Liver (tissue), 9 donors: ENCODE data around the gene GPR183. TPM values are rescaled to one million over a fixed set of nuclear protein-coding genes. Genes with fewer than 3 reads are reported as not detected.

Experiments used
- DNase-seq: peaks from one replicate; pipeline ENCODE4 v3.0.0-alpha.2; 2017; ENCODE audit warnings: low spot score
- H3K27ac ChIP-seq, 2 donors: one replicate each; pipeline ENCODE4 v1.7.0; 2013; ENCODE audit warnings: inconsistent platforms in 2 of 2, low read length in 2 of 2, control low read depth in 1 of 2, low read depth in 1 of 2, mild to moderate bottlenecking in 1 of 2
- H3K27me3 ChIP-seq, 4 donors: one replicate each; pipeline versions ENCODE4 v1.6.1 to v1.7.0; 2013; ENCODE audit warnings: low read length in 3 of 4, inconsistent platforms in 1 of 4, mild to moderate bottlenecking in 1 of 4, moderate library complexity in 1 of 4; ENCODE audit not compliant: control insufficient read depth in 4 of 4, insufficient read depth in 4 of 4
- H3K36me3 ChIP-seq, 4 donors: one replicate each; pipeline versions ENCODE4 v1.6.1 to v1.7.0; 2013; ENCODE audit warnings: low read length in 3 of 4, mild to moderate bottlenecking in 3 of 4, low read depth in 1 of 4, moderate library complexity in 1 of 4; ENCODE audit not compliant: control insufficient read depth in 4 of 4, insufficient read depth in 3 of 4
- H3K4me1 ChIP-seq, 4 donors: one replicate each; pipeline versions ENCODE4 v1.6.1 to v1.7.0; 2013; ENCODE audit warnings: low read length in 3 of 4, mild to moderate bottlenecking in 3 of 4, moderate library complexity in 1 of 4; ENCODE audit not compliant: control insufficient read depth in 4 of 4, insufficient read depth in 4 of 4
- H3K4me3 ChIP-seq, 3 donors: one replicate each; pipeline versions ENCODE4 v1.6.1 to v1.7.0; 2013; ENCODE audit warnings: low read length in 3 of 3, control low read depth in 1 of 3, low read depth in 1 of 3, mild to moderate bottlenecking in 1 of 3
- H3K9ac ChIP-seq, 2 donors: one replicate each; pipeline ENCODE4 v1.7.0; 2013; ENCODE audit warnings: low read length in 2 of 2, mild to moderate bottlenecking in 2 of 2, moderate library complexity in 2 of 2, control low read depth in 1 of 2, low read depth in 1 of 2
- H3K9me3 ChIP-seq, 4 donors: one replicate each; pipeline versions ENCODE4 v1.6.1 to v1.7.0; 2013; ENCODE audit warnings: low read length in 3 of 4; ENCODE audit not compliant: control insufficient read depth in 4 of 4
- EGR1 ChIP-seq, 2 donors: IDR thresholded peaks; 2 replicates each; pipeline ENCODE4 v1.6.1; 2016 to 2018; ENCODE audit warnings: antibody characterized with exemption in 2 of 2, low read depth in 2 of 2
- FOXA1 ChIP-seq: IDR thresholded peaks from 2 replicates; pipeline ENCODE4 v1.6.1; 2016; ENCODE audit warnings: antibody characterized with exemption
- FOXA2 ChIP-seq: IDR thresholded peaks from 2 replicates; pipeline ENCODE4 v1.6.1; 2016; ENCODE audit warnings: antibody characterized with exemption
- GABPA ChIP-seq, 2 donors: IDR thresholded peaks in 1 of 2; conservative IDR thresholded peaks in 1 of 2; 2 replicates each; pipeline ENCODE4 v1.6.1; 2016; ENCODE audit warnings: antibody characterized with exemption in 2 of 2, mild to moderate bottlenecking in 1 of 2, moderate library complexity in 1 of 2
- HNF4A ChIP-seq, 2 donors: conservative IDR thresholded peaks; 2 replicates each; pipeline ENCODE4 v1.6.1; 2016; ENCODE audit warnings: antibody characterized with exemption in 2 of 2, mild to moderate bottlenecking in 2 of 2
- HNF4G ChIP-seq: IDR thresholded peaks from 2 replicates; pipeline ENCODE4 v1.6.1; 2016; ENCODE audit warnings: antibody characterized with exemption
- JUND ChIP-seq, 2 donors: IDR thresholded peaks; 2 replicates each; pipeline ENCODE4 v1.6.1; 2016; ENCODE audit warnings: antibody characterized with exemption in 2 of 2
- NR2F2 ChIP-seq: IDR thresholded peaks from 2 replicates; pipeline ENCODE4 v1.6.1; 2016; ENCODE audit warnings: antibody characterized with exemption
- RAD21 ChIP-seq, 2 donors: IDR thresholded peaks; 2 replicates each; pipeline ENCODE4 v1.6.1; 2016; ENCODE audit warnings: antibody characterized with exemption in 2 of 2, mild to moderate bottlenecking in 2 of 2
- RXRA ChIP-seq, 2 donors: IDR thresholded peaks; 2 replicates each; pipeline ENCODE4 v1.6.1; 2017 to 2018; ENCODE audit warnings: antibody characterized with exemption in 2 of 2, mild to moderate bottlenecking in 1 of 2
- SP1 ChIP-seq: IDR thresholded peaks from 2 replicates; pipeline ENCODE4 v1.6.1; 2018; ENCODE audit warnings: antibody characterized with exemption, mild to moderate bottlenecking
- TAF1 ChIP-seq: conservative IDR thresholded peaks from 2 replicates; pipeline ENCODE4 v1.6.1; 2016; ENCODE audit warnings: antibody characterized with exemption, mild to moderate bottlenecking
- YY1 ChIP-seq: IDR thresholded peaks from 2 replicates; pipeline ENCODE4 v1.6.1; 2016; ENCODE audit warnings: antibody characterized with exemption, mild to moderate bottlenecking
- WGBS: extraction: QIAGEN DNeasy Blood & Tissue Kit; methylation state at CpG from one replicate; pipeline ENCODE4 v1.1.7; 2013; 5-methylcytosine and 5-hydroxymethylcytosine counted together
- polyA plus RNA-seq, 2 donors: library from polyadenylated mRNA; stranded (reverse) in 1 of 2; unstranded in 1 of 2; fragments of 200-250 nt in 1 of 2; fragments of >200 nt in 1 of 2; fragmentation: Nextera tagmentation in 1 of 2; extraction: Ambion mirVana in 1 of 2; gene quantifications; one replicate each; pipeline versions ENCODE4 v1.2.1 to v1.2.3, GENCODE V29; 2013 to 2015
- total RNA-seq, 2 donors: library from RNA; depleted of rRNA; stranded (reverse); fragments of >200 nt; gene quantifications; one replicate each; pipeline ENCODE4 v1.2.3, GENCODE V29; 2014
- TF ChIP-seq, protein P1 (sequence below): fragments of 150-350 bp; IDR thresholded peaks from 2 replicates; pipeline ENCODE4 v1.5.1; 2017; ENCODE audit warnings: improper control_type of control experiment, low read depth, low read length; ENCODE audit not compliant: missing input control
- TF ChIP-seq, protein P2 (sequence below): IDR thresholded peaks from 2 replicates; pipeline ENCODE4 v1.6.1; 2016; ENCODE audit warnings: antibody characterized with exemption, mild to moderate bottlenecking
- TF ChIP-seq, protein P3 (sequence below): IDR thresholded peaks from 2 replicates; pipeline ENCODE4 v1.6.1; 2016; ENCODE audit warnings: antibody characterized with exemption
- TF ChIP-seq, protein P4 (sequence below): IDR thresholded peaks from 2 replicates; pipeline ENCODE4 v1.6.1; 2016; ENCODE audit warnings: antibody characterized with exemption
- TF ChIP-seq, protein P5 (sequence below): IDR thresholded peaks from 2 replicates; pipeline ENCODE4 v1.6.1; 2016; ENCODE audit warnings: antibody characterized with exemption
- donor health status: healthy.
- donor health status: healthy.
- donor health status: healthy.
- donor health status: healthy.
- donor health status: healthy.

GPR183 gene
- total and polyA plus RNA-seq, 4 donors = 0.89 to 4.3 (median 2.9) TPM

DNA sequence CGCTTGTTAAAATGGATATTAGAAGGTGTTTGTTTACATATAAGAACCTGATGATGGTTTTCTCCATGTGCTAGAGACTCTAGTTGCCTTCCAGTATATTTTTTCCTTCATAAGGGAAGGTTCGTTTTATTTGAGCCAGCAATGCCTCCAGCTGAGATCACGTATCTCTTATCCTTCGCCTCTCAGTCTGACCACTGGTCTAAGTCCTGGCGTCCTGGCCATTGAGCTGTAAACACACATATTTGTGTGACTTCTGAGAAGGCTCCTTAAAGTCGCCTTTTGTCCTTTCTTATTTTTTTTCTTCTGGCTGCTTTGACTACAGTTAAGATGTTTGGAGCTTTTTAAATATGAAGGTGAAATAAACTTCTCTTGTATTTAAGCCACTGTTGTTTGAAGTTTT is 23.7 kb upstream of the GPR183 start:
- Histone ChIP-seq H3K27me3 (no peaks in the 10 kb centered on the region), H3K36me3 (peaks cover 0 to 6% (median 3%) of the 10 kb centered on the region in 4 donors), H3K9ac (no peak overlapping the region), H3K4me1 (no peaks in the 10 kb centered on the region), H3K4me3 (no peak overlapping the region), H3K27ac (no peak overlapping the region), H3K9me3 (no peaks in the 10 kb centered on the region)
- 63% methylated on average over 6 of the region's 6 CpGs for WGBS
- TF ChIP-seq SP1 = no peak
- TF ChIP-seq FOXA1 = no peak
- TF ChIP-seq HNF4A (conservative IDR thresholded peaks at IDR 0.05) = no peak
- TF ChIP-seq TAF1 = no peak
- no peak for TF ChIP-seq FOXA2
- TF ChIP-seq, protein P1, sequence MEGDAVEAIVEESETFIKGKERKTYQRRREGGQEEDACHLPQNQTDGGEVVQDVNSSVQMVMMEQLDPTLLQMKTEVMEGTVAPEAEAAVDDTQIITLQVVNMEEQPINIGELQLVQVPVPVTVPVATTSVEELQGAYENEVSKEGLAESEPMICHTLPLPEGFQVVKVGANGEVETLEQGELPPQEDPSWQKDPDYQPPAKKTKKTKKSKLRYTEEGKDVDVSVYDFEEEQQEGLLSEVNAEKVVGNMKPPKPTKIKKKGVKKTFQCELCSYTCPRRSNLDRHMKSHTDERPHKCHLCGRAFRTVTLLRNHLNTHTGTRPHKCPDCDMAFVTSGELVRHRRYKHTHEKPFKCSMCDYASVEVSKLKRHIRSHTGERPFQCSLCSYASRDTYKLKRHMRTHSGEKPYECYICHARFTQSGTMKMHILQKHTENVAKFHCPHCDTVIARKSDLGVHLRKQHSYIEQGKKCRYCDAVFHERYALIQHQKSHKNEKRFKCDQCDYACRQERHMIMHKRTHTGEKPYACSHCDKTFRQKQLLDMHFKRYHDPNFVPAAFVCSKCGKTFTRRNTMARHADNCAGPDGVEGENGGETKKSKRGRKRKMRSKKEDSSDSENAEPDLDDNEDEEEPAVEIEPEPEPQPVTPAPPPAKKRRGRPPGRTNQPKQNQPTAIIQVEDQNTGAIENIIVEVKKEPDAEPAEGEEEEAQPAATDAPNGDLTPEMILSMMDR = no peak
- TF ChIP-seq GABPA (IDR thresholded peaks at IDR 0.05 in 1 of 2, conservative IDR thresholded peaks at IDR 0.05 in 1 of 2) = no peak
- TF ChIP-seq, protein P2, sequence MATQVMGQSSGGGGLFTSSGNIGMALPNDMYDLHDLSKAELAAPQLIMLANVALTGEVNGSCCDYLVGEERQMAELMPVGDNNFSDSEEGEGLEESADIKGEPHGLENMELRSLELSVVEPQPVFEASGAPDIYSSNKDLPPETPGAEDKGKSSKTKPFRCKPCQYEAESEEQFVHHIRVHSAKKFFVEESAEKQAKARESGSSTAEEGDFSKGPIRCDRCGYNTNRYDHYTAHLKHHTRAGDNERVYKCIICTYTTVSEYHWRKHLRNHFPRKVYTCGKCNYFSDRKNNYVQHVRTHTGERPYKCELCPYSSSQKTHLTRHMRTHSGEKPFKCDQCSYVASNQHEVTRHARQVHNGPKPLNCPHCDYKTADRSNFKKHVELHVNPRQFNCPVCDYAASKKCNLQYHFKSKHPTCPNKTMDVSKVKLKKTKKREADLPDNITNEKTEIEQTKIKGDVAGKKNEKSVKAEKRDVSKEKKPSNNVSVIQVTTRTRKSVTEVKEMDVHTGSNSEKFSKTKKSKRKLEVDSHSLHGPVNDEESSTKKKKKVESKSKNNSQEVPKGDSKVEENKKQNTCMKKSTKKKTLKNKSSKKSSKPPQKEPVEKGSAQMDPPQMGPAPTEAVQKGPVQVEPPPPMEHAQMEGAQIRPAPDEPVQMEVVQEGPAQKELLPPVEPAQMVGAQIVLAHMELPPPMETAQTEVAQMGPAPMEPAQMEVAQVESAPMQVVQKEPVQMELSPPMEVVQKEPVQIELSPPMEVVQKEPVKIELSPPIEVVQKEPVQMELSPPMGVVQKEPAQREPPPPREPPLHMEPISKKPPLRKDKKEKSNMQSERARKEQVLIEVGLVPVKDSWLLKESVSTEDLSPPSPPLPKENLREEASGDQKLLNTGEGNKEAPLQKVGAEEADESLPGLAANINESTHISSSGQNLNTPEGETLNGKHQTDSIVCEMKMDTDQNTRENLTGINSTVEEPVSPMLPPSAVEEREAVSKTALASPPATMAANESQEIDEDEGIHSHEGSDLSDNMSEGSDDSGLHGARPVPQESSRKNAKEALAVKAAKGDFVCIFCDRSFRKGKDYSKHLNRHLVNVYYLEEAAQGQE = no peak
- TF ChIP-seq YY1 = no peak
- no peak for TF ChIP-seq JUND (IDR thresholded peaks at IDR 0.05)
- TF ChIP-seq, protein P3, sequence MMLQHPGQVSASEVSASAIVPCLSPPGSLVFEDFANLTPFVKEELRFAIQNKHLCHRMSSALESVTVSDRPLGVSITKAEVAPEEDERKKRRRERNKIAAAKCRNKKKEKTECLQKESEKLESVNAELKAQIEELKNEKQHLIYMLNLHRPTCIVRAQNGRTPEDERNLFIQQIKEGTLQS = no peak
- TF ChIP-seq, protein P4, sequence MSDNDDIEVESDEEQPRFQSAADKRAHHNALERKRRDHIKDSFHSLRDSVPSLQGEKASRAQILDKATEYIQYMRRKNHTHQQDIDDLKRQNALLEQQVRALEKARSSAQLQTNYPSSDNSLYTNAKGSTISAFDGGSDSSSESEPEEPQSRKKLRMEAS = no peak
- TF ChIP-seq RAD21 (IDR thresholded peaks at IDR 0.05) = no peak
- no peak for TF ChIP-seq HNF4G
- no peak for TF ChIP-seq RXRA (IDR thresholded peaks at IDR 0.05)
- DNase-seq = no peak

DNA sequence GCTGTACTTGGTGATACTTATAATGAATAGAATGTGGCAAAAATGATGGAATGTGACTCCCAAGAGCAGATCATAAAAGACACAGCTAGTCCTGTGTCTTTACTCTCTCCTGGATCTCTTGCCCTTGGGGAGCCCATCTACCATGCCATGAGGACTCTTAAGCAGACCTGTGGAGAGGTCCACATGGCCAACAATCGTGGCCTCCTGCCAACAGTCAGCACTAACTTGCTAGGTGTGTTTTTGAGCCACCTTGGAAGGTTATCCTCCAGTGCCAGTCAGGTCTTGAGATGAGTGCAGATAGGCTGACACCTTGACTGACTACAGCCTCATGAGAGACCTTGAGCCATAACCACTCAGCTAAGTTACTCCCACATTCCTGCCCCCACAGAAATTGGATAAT is 22.3 kb upstream of the GPR183 start:
- Histone ChIP-seq H3K36me3 (peaks cover 0 to 4% (median 3%) of the 10 kb centered on the region in 4 donors), H3K4me1 (no peaks in the 10 kb centered on the region), H3K27me3 (no peaks in the 10 kb centered on the region), H3K9me3 (no peaks in the 10 kb centered on the region), H3K4me3 (no peak overlapping the region), H3K27ac (no peak overlapping the region), H3K9ac (no peak overlapping the region)
- no peak for DNase-seq
- TF ChIP-seq RXRA (IDR thresholded peaks at IDR 0.05) = no peak
- TF ChIP-seq EGR1 (IDR thresholded peaks at IDR 0.05; ENCODE audit: low read depth in 2 of 2) = no peak
- TF ChIP-seq, protein P3 = no peak
- TF ChIP-seq JUND (IDR thresholded peaks at IDR 0.05) = no peak
- no peak for TF ChIP-seq NR2F2
- TF ChIP-seq FOXA1 = no peak
- no peak for TF ChIP-seq SP1
- TF ChIP-seq HNF4A (conservative IDR thresholded peaks at IDR 0.05) = no peak
- TF ChIP-seq TAF1 = no peak
- TF ChIP-seq YY1 = no peak
- no peak for TF ChIP-seq FOXA2
- TF ChIP-seq, protein P5, sequence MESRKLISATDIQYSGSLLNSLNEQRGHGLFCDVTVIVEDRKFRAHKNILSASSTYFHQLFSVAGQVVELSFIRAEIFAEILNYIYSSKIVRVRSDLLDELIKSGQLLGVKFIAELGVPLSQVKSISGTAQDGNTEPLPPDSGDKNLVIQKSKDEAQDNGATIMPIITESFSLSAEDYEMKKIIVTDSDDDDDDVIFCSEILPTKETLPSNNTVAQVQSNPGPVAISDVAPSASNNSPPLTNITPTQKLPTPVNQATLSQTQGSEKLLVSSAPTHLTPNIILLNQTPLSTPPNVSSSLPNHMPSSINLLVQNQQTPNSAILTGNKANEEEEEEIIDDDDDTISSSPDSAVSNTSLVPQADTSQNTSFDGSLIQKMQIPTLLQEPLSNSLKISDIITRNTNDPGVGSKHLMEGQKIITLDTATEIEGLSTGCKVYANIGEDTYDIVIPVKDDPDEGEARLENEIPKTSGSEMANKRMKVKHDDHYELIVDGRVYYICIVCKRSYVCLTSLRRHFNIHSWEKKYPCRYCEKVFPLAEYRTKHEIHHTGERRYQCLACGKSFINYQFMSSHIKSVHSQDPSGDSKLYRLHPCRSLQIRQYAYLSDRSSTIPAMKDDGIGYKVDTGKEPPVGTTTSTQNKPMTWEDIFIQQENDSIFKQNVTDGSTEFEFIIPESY = no peak
- no peak for TF ChIP-seq GABPA (IDR thresholded peaks at IDR 0.05 in 1 of 2, conservative IDR thresholded peaks at IDR 0.05 in 1 of 2)
- TF ChIP-seq, protein P2 = no peak
- no peak for TF ChIP-seq RAD21 (IDR thresholded peaks at IDR 0.05)
- 100% methylated on average over 1 of the region's 1 CpG for WGBS
